Choroid plexus epithelial cell (primary cell): ENCODE measurements around the gene PBX2.

ENCODE experiments used
- DNase-seq: peaks from one replicate; pipeline ENCODE4 v3.0.0-alpha.2; 2010; ENCODE audit warnings: low read depth
- H3K4me3 ChIP-seq: 2 replicates; pipeline ENCODE4 v1.5.1; 2011; ENCODE audit warnings: low read depth, mild to moderate bottlenecking, control low read depth, low read length, moderate library complexity
- CTCF ChIP-seq: conservative IDR thresholded peaks from 2 replicates; pipeline ENCODE4 v1.5.1; 2011; ENCODE audit warnings: low read depth, mild to moderate bottlenecking, control low read depth, inconsistent platforms, low read length, moderate library complexity

Gene PBX2

GRCh38 chr6:32202186-32202585, 12.2 kb upstream of the PBX2 start:
- TF ChIP-seq CTCF, result no peak
- H3K4me3 ChIP-seq, result no peak overlapping the region
- no peak for DNase-seq

GRCh38 chr6:32200711-32201475, 10.9 kb upstream of the PBX2 start:
- no peak overlapping the region for H3K4me3 ChIP-seq
- TF ChIP-seq CTCF, result no peak
- no peak for DNase-seq

- H3K4me3 ChIP-seq, result no peak overlapping the region
- no peak for TF ChIP-seq CTCF
- no peak for DNase-seq
Measured at GRCh38 chr6:32198866-32199265, 8.9 kb upstream of the PBX2 start.

- TF ChIP-seq CTCF, result no peak
- DNase-seq, result no peak
- no peak overlapping the region for H3K4me3 ChIP-seq
Measured at GRCh38 chr6:32198345-32198696, 8.3 kb upstream of the PBX2 start.

GRCh38 chr6:32196682-32197616, 6.9 kb upstream of the PBX2 start:
- no peak for TF ChIP-seq CTCF
- no peak for DNase-seq
- peak overlapping the region; percentile 89 for H3K4me3 ChIP-seq

- DNase-seq, result peak; percentile 91
- peak overlapping the region; percentile 89 for H3K4me3 ChIP-seq
- no peak for TF ChIP-seq CTCF
Measured at GRCh38 chr6:32195902-32196681, 6.1 kb upstream of the PBX2 start.
